ENCODE measurements around the gene DNAJA4.
"Not testable (repeated sequence)": the region's sequence is repeated elsewhere in the genome, so short reads cannot be mapped to it uniquely, and the experiment has no call there.

Gene DNAJA4

DNA sequence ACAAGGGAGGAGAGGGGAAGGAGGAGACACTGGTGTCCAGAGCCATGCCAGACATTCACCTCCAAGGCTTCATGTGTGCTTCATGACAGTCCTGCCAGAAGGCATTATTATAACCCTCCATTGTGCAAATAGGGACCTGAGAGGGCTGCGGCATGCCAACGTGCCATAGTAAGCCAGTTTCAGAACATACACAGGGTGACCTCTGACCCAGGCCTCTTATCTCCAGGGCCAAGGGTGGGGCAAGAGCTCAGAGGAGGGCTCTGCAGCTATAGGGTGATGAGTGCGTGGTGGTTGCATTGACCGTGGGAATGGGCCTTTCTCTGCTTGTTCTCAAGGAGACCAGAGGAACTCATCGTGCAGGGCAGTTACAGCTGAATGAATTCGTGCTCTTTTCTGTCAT lies 20.3 kb upstream of the DNAJA4 start:
- no peak for DNase-seq (ENCODE audit: low read depth)

DNA sequence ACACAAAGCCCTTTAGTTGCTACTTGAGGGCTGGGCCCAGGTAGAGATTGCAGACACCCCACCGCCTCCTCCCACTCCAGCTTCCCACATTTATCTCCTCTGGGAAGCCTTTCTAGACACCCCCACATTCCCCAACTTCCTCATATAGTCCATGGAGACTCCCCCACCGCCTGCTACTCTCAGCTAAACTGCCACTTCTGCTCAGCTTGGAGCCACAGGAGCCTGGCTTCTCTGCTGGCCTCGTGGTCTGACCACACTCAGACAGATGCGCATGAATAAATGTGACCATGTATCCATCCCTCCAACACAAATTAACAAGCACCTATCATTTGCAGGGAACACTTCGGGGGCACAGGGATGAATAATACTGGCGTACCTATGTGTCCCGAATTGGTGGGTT lies 19.5 kb upstream of the DNAJA4 start:
- DNase-seq (ENCODE audit: low read depth) = no peak

- DNase-seq (ENCODE audit: low read depth) = not testable (repeated sequence)
Measured at GRCh38 chr15:78245392-78245791, 19.0 kb upstream of the DNAJA4 start.

DNA sequence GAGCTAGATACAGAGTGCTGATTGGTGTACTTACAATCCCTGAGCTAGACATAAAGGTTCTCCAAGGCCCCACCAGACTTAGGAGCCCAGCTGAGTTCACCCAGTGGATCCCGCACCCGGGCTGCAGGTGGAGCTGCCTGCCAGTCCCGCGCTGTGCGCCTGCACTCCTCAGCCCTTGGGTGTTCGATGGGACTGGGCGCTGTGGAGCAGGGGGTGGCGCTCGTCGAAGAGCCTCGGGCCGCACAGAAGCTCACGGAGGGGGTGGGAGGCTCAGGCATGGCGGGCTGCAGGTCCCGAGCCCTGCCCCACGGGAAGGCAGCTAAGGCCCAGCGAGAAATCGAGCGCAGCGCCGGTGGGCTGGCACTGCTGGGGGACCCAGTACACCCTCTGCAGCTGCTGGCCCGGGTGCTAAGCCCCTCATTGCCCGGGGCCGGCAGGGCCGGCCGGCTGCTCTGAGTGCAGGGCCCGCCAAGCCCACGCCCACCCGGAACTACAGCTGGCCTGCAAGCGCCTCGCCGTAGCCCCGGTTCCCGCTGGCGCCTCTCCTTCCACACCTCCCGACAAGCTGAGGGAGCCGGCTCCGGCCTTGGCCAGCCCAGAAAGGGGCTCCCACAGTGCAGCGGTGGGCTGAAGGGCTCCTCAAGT lies 18.3 kb upstream of the DNAJA4 start:
- not testable (repeated sequence) for DNase-seq (ENCODE audit: low read depth)

- no peak for DNase-seq (ENCODE audit: low read depth)
Measured at GRCh38 chr15:78247911-78248310, 16.5 kb upstream of the DNAJA4 start.

DNA sequence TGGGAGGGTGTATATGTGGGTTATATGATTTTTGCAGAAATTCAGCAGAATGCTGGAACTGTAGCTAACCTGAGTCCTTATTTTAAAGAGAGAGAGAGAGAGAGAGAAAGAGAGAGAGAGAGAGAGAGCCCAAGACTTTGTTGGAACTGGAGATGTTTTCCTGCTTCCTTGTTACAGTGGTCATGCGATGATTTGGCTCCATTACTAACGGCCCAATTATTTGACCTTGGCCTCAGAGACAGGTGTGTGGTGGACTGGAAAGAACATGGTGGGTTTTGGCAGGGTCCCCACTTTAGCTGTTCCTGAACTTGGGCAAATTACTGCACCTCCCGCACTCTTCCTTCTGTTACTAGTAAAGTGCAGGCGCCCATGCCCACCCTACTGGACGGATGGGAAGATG lies 15.2 kb upstream of the DNAJA4 start:
- no peak for DNase-seq (ENCODE audit: low read depth)

- DNase-seq (ENCODE audit: low read depth) = no peak
Measured at GRCh38 chr15:78251136-78251535, 13.2 kb upstream of the DNAJA4 start.

DNA sequence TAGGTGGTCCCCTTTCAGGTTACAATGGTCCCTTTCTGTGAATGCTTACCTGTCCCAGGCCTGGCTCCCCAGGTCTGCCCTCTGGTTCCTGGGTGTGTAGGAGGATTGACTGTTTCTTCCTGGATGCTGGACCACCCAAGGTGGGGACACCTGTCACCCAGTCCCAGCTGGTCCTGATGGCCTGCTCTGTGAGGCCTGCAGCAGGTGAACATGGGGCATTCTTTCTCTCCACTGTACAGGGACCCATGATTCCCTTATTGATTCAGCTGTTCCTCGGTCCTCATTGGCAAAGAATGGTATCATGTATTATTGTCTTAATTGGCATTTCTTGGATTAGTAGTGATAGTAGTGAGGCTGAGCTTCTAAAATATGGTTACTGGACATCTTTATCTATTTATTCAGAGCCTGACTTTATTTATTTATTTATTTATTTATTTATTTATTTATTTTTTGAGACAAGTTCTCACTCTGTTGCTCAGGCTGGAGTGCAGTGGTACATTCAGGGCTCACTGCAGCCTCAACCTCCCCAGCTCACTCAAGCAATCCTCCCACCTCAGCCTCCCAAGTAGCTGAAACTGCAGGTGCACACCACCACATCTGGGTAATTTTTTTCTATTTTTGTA lies 8.8 kb upstream of the DNAJA4 start:
- DNase-seq (ENCODE audit: low read depth) = no peak

- DNase-seq (ENCODE audit: low read depth) = no peak
Measured at GRCh38 chr15:78256044-78256437, 8.3 kb upstream of the DNAJA4 start.

GRCh38 chr15:78257681-78258080 lies 6.7 kb upstream of the DNAJA4 start:
- no peak for DNase-seq (ENCODE audit: low read depth)

DNA sequence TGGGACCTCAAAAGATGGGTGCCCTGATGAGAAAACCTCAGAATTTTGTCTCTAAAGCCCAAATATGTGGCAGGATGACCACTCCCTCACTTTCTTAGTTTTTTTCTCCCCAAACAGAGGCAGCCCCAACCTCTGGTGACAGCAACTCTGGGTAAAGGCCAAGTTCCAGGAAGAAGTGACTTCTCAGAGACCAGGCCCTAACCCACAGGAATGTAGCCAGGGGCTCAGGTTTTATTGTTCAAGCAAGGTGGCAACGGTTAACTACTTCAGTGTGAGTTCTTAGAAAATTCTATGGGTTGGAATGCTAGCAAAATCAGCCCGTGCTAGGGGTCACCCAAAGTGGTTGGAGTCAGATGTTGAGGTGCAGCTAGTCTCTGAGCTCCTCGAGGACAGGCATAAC lies 5.1 kb upstream of the DNAJA4 start:
- no peak for DNase-seq (ENCODE audit: low read depth)

DNA sequence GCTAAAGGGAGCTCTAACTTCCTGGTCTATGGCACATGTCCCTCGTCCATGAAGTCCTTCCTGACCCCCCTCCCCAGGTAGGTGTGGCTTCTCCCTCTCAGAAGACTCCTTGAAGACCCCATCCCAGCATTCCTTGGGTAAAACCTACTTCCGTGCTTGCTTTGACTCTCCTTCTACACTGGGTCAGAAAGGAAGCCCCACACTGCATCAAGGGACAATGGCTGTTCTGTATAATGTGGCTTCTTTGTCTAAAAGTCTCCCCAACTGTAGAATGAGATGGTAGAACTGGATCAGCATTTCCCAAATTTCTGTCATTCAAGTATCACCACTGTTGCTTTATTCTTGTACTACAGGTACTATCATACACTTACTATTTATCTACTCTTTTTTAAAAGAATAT lies 3.9 kb upstream of the DNAJA4 start:
- DNase-seq (ENCODE audit: low read depth) = no peak

DNA sequence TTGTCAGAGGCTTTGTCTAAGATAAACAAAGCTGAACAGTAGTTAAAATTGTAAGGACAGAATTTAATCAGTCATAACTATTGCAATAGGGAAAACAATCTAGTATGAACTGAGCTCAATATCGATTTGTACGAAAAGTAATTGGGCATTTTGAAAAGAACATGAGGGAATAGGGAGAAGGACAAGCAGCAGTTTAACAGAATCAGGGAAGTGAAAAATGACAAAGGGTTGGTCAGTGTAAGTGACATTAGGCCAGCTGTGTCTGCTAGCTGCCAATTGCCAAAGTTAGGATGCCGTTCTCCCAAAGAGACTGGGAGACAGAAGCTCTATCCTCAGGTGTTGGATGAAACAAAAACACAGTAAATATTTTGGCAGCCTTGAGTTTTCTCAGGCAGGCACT lies 3.3 kb upstream of the DNAJA4 start:
- DNase-seq (ENCODE audit: low read depth) = no peak

DNA sequence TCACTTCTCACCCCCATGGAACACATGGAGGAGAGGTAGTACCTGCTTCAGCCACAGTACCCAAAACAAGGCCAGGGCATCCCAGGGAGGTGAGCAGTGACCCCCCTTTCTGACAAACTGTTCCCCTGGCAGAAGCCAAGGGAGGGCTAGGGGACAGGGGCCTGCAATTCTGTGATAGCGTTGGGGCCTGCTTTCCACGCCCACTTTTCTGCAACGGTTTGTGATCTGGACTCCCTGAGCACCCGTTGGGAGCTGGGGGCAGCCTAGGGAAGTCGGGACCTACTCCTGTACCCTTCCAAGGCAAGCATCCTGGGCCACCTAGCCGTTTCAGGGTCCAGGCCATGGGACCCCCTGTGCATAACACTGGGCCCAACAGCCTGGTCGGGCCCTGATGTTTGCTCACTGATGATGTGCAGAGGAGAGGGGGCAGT lies 996 bp upstream of the DNAJA4 start:
- DNase-seq (ENCODE audit: low read depth) = no peak

DNA sequence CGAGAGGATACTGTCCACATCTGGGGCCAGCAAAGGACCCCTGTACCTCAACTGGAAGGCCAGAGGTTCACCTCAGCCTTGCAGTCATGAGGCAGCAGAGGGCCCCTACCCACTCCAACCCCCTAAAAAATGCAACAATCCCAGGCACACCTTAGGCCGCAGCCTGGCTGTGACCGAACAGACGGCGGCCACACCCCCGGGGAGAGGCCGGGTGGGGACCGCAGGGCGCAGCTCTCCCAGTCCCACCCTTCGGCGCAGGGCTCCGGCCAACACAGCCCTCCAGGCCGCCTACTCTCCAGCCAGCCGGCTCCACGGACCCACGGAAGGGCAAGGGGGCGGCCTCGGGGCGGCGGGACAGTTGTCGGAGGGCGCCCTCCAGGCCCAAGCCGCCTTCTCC lies 457 bp upstream of the DNAJA4 start:
- DNase-seq (ENCODE audit: low read depth) = no peak

DNA sequence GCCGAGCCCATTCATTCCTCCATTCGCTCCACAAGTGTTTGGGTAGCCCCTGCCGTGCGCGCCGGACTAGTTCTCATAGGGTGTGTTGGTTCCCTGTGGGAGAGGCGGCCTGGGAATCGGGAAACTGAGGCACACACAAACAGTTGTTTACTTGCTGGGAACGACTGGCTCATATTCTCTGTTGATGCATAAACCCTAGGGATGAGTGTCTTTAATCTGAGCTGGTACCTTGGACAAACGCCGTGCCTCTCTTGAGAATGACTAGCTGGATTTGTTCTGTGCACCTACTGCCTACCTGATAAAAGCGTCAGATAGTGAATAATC lies 737 bp downstream of the DNAJA4 start:
- no peak for DNase-seq (ENCODE audit: low read depth)

DNA sequence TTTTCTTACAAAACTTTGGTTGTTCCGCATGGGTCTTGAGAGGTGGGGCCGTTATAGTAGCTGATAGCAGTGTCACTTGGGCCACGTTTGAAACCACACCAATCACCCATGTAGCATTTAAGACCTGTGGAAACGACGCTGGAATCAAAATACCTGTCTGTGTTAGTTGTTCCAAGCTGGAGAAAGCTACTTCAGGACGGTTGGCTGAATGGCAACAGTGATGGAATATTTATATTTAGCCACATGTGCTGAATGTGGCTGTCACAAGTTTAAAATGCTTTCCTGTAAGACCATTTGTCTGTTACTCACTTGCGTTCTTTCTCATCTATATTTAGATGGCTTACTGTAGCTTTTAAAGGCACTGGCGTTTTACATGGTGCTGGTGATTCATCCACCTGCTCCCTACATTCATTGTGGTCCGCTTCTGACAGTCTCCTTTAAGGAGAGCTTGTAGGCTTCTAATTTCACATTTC lies 1.4 kb downstream of the DNAJA4 start:
- no peak for DNase-seq (ENCODE audit: low read depth)

- DNase-seq (ENCODE audit: low read depth) = no peak
Measured at GRCh38 chr15:78266229-78266628, 1.9 kb downstream of the DNAJA4 start.

GRCh38 chr15:78266806-78267205 lies 2.4 kb downstream of the DNAJA4 start:
- DNase-seq (ENCODE audit: low read depth) = no peak

- DNase-seq (ENCODE audit: low read depth) = no peak
Measured at GRCh38 chr15:78272316-78272715, 8.0 kb downstream of the DNAJA4 start.

- DNase-seq (ENCODE audit: low read depth) = no peak
Measured at GRCh38 chr15:78272776-78273175, 8.4 kb downstream of the DNAJA4 start.

DNA sequence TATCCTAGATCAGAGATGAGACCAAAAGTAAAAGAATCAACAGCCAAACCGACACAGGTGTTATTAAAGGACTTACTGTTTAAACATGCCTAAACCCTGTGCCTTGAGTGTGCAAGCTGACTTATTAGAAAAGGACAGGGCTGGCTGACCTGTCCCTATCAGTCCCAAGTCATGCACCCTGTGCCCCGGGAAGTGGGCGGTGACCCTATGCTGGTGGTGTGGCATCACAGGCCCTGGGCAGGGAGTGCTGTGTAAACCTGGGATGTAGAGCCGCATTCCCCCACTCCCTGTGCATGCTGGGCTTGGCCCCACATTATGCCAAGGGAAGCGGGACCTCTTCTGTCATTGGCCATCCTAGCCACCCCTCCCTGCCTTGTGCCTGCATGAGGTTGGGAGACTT lies 10.6 kb downstream of the DNAJA4 start:
- no peak for DNase-seq (ENCODE audit: low read depth)

DNA sequence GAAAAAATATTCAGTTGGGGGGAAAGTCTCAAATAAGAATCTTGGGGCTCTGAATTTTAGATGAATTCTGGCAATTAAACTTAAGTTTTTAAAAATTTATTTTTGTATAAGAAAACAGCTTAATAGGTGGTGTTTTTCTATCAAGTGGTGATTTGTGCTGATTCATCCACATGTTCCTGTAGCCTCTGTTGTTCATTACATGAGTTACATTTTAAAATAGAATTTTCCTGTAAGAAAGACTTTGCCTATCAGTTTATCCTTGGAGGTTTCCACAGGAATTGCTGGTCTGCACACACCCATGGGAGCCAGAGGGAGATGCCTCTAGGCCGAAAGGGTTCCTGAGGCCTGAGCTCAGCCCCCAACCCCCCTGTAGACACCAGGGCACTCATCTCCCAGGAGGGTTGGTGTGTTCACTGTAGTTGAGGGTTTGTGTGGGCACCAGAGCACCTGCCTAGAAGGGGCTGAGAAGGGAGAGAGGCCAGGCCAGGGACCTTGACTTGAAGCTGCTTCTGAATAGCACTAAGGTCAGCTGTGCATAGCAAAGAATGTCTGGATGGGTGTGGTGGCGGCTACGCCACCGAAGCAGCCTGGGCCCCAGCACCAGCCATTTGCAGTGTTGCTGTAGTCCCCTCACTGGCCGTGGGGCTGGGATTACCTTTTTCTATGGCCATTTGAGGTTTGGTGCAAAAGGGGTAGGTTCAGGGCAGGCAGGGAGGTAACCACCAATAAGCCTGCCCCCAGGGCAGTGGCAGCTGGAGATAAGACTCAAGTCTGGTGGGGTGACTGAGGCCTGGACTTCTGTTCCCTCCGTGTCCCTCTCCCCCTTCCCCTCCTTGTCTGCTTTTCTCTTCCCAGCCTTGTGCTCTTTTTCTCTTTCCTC lies 11.9 kb downstream of the DNAJA4 start:
- DNase-seq (ENCODE audit: low read depth) = no peak
